Kidney tubule cell (primary cell): Measurements from ENCODE around the gene RLN1.
"Not testable (repeated sequence)": the region's sequence is repeated elsewhere in the genome, so short reads cannot be mapped to it uniquely, and the experiment has no call there.

Experiments used
- DNase-seq: peaks from one replicate; pipeline ENCODE4 v3.0.0-alpha.2; 2018; ENCODE audit warnings: low spot score

RLN1 gene

GRCh38 chr9:5321601-5322000 lies 18.1 kb downstream of the RLN1 start:
- DNase-seq, result not testable (repeated sequence)

GRCh38 chr9:5321058-5321457 lies 18.6 kb downstream of the RLN1 start:
- DNase-seq, result no peak

DNA sequence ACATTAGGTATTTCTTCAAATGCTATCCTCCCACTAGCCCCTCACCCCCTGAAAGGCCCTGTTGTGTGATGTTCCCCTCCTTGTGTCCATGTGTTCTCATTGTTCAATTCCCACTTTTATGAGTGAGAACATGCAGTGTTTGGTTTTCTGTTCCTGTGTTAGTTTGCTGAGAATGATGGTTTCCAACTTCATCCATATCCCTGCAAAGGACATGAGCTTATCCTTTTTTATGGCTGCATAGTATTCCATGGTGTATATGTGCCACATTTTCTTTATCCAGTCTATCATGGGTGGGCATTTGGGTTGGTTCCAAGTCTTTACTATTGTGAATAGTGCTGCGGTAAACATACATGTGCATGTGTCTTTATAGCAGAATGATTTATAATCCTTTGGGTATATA lies 23.3 kb downstream of the RLN1 start:
- DNase-seq, result not testable (repeated sequence)

GRCh38 chr9:5315187-5315923 lies 24.3 kb downstream of the RLN1 start:
- DNase-seq, result no peak

DNA sequence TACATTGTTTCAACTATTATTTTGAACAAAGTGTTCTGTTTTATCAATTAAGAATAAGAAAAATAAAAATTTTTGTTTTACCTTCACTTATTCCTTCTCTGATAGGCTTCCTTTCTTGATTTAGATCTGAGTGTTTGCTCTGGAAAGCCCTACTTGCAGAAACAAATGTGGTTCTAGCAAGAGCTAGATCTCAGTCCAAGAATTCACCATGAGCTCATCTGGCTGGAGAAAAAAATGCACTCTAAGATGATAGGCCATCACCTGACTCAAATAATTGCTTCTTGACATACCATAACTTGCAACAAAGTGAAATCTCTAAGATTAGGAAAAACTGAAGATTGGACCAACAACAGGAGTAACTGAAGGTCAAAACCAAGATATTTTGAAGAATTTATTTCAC lies 28.8 kb downstream of the RLN1 start:
- DNase-seq, result no peak

DNA sequence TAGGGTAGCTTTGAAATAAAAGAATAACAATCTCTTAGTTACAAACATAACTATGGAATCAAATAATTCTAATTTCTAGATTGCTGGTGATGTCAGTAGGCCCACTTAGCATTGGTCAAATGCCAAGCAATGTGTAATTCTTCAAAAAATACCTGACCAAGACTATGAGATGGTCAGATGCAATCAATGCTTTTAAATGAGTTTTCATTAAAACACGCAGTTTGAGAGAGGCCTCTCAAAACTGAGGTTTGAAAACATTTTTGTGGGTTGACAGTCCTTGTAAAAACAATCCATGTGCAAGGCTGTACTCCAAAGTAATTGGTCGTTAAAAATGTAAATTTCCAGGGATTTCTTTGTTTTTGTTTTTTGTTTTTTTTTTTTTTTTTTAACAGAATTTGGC lies 33.9 kb downstream of the RLN1 start:
- DNase-seq, result no peak

- DNase-seq, result peak; percentile 12
These were observed 35.6 kb downstream of the RLN1 start, which contains the start of gene RLN2 for GRCh38 chr9:5303840-5304795. Gene RLN2 (minus strand): TSS chr9:5304716. CDS start chr9:5304580, 136 bp downstream.

DNA sequence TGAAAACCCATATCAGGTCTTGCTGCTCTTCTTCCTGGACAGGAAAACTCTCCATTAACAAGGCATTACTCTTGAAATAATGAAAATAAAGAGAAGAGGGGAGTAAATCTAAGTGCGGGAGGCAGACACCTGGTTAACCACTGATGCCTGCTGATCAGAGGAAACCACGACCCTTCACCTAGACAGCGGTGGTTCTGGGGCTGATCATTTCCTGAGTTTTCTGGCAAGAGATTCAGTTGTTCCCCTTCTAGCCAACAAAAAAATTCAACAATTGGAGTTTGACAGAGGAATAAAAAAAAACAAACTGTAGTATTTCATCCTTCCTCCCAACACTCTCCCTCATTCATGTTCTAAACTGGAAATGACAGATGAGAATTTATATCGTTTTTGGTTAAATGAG lies 38.1 kb downstream of the RLN1 start:
- no peak for DNase-seq

DNA sequence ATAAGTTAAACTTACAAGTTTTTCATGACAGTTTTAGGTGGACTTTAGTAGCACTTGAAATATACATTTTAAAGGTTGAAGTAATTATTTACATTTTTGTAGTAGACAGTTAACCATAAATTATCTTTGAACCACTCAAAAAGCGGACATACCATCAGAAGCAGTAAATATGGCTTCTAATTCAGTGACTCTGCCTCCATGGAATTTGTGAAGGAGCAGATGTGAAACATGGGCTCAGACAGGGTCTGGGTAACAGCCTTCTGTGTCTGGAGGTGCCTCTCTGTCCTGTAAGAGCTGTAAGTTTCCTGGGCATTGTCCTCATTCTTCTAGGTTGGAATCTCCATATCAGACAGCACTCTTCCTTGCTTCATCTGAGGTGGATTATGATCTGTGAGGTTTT lies 47.5 kb downstream of the RLN1 start:
- no peak for DNase-seq

- no peak for DNase-seq
These were observed 51.1 kb downstream of the RLN1 start for GRCh38 chr9:5288591-5288990.

GRCh38 chr9:5286262-5286661 lies 53.4 kb downstream of the RLN1 start:
- DNase-seq, result no peak
